Karpas-422 (cell line): ENCODE measurements around the gene ENTHD1. TPM values are rescaled to one million over a fixed set of nuclear protein-coding genes. Genes with fewer than 3 reads are reported as not detected.
"Not testable (repeated sequence)": the region's sequence is repeated elsewhere in the genome, so short reads cannot be mapped to it uniquely, and the experiment has no call there.

Experiments used
- DNase-seq: peaks from one replicate; pipeline ENCODE4 v3.0.0-alpha.2; 2015
- H2AFZ ChIP-seq: fragments of 200-600 bp; sonication (generic); 2 replicates; pipeline ENCODE4 v1.6.1; 2014; ENCODE audit warnings: antibody characterized with exemption, low read length, mixed read lengths
- H3K27ac ChIP-seq: fragments of 200-600 bp; sonication (generic); 2 replicates; pipeline ENCODE4 v1.5.1; 2014; ENCODE audit warnings: mild to moderate bottlenecking, low read length, moderate library complexity
- H3K27me3 ChIP-seq: fragments of 200-600 bp; sonication (generic); 2 replicates; pipeline ENCODE4 v1.6.1; 2014; ENCODE audit warnings: low read length, mixed read lengths
- H3K36me3 ChIP-seq: fragments of 200-600 bp; sonication (generic); 2 replicates; pipeline ENCODE4 v1.6.1; 2014; ENCODE audit warnings: low read length, mixed read lengths; ENCODE audit not compliant: insufficient read depth
- H3K4me1 ChIP-seq: fragments of 200-600 bp; sonication (generic); 2 replicates; pipeline ENCODE4 v1.6.1; 2014; ENCODE audit warnings: mild to moderate bottlenecking, low read length, mixed read lengths
- H3K4me2 ChIP-seq: fragments of 200-600 bp; sonication (generic); 2 replicates; pipeline ENCODE4 v1.6.1; 2014; ENCODE audit warnings: low read length, low read depth, mild to moderate bottlenecking; ENCODE audit not compliant: poor library complexity, severe bottlenecking
- H3K4me3 ChIP-seq: fragments of 200-600 bp; sonication (generic); 2 replicates; pipeline ENCODE4 v1.5.1; 2014; ENCODE audit warnings: mild to moderate bottlenecking, antibody characterized with exemption, low read length, mixed read lengths
- H3K79me2 ChIP-seq: fragments of 200-600 bp; sonication (generic); 2 replicates; pipeline ENCODE4 v1.6.1; 2014; ENCODE audit warnings: mild to moderate bottlenecking, low read length, mixed read lengths
- H3K9ac ChIP-seq: fragments of 200-600 bp; sonication (generic); 2 replicates; pipeline ENCODE4 v1.6.0; 2014; ENCODE audit warnings: low read length
- H3K9me2 ChIP-seq: fragments of 200-600 bp; sonication (generic), shearing (Covaris generic); replicated peaks from 2 replicates; pipeline ENCODE4 v1.6.0; 2014; ENCODE audit warnings: mild to moderate bottlenecking, low read length, moderate library complexity; ENCODE audit not compliant: insufficient read depth
- H3K9me3 ChIP-seq: fragments of 300-700, 200-600 bp; sonication (generic); 2 replicates; pipeline ENCODE4 v1.6.1; 2014; ENCODE audit warnings: low read length, mixed read lengths
- H4K20me1 ChIP-seq: fragments of 200-600 bp; sonication (generic); 2 replicates; pipeline ENCODE4 v1.6.1; 2014; ENCODE audit warnings: mild to moderate bottlenecking, antibody characterized with exemption, low read length, low read depth; ENCODE audit not compliant: insufficient read depth
- total RNA-seq: library from RNA; depleted of rRNA; stranded (reverse); fragments of >200 nt; shearing (Covaris generic); gene quantifications from 2 replicates; pipeline ENCODE4 v1.2.3, GENCODE V29; 2014; ENCODE audit warnings: low replicate concordance

The ENTHD1 gene
- total RNA-seq, 1 experiment from 2014 or later, result not detected

DNA sequence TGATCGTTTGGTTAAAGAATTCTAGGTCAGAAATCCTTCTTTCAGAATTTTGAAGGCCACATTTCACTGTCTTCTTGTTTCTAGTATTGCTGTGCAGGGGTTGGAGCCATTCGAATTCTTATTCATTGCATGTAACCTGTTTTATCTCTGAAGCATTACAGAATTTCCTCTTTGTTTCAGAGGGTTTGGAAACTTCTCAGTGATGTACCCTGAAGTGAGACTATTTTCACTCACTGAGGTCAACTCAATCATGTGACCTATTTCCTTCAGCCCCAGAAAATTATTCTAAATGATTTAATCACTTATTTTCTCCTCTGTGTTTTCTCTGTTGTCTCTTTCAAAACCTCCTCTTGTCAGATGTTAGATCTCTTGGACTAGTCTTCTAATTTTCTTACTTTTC, 147.8 kb downstream of the ENTHD1 start:
- Histone ChIP-seq H3K27ac (no peak overlapping the region), H4K20me1 (no peaks in the 10 kb centered on the region), H2AFZ (no peak overlapping the region)

DNA sequence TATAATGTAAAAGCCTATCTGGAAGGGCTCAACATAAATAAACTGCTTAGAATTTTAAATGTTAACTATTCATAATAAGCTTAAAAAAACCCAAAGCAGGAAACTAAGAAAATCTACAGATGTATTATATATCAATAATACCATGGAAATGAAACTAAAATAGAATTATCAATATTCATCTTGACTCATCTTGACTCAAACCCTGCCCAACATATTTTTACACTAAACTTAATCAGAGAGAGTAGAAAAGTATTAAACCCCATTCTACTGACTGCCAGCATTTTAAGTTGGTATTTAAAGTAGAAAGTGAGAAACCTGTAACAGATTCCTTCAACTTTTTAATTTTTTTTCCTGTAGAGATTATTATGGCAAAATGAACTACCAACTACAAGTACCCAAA, 149.2 kb downstream of the ENTHD1 start:
- H3K4me2 ChIP-seq, result no peak overlapping the region
- H4K20me1 ChIP-seq, result no peaks in the 10 kb centered on the region
- H3K4me3 ChIP-seq, result no peak overlapping the region
- H2AFZ ChIP-seq, result no peak overlapping the region
- no peaks in the 10 kb centered on the region for H3K9me3 ChIP-seq
- no peaks in the 10 kb centered on the region; the same call in 1 of the 2 replicates for H3K27me3 ChIP-seq
- no peaks in the 10 kb centered on the region for H3K36me3 ChIP-seq
- no peaks in the 10 kb centered on the region for H3K79me2 ChIP-seq
- H3K4me1 ChIP-seq, result no peaks in the 10 kb centered on the region
- H3K27ac ChIP-seq, result no peak overlapping the region
- H3K9ac ChIP-seq, result no peak overlapping the region
- no peak for DNase-seq
- no peaks in the 10 kb centered on the region for H3K9me2 ChIP-seq

More for the DNA sequence above, 147.8 kb downstream of the ENTHD1 start:
- Histone ChIP-seq H3K9me3 (no peaks in the 10 kb centered on the region), H3K36me3 (no peaks in the 10 kb centered on the region), H3K4me1 (peaks cover 1% of the 10 kb centered on the region; the same call in 1 of the 2 replicates), H3K27me3 (no peaks in the 10 kb centered on the region; the same call in 1 of the 2 replicates), H3K4me3 (no peak overlapping the region), H3K9me2 (no peaks in the 10 kb centered on the region), H3K4me2 (no peak overlapping the region), H3K79me2 (no peaks in the 10 kb centered on the region), H3K9ac (no peak overlapping the region)
- no peak for DNase-seq

DNA sequence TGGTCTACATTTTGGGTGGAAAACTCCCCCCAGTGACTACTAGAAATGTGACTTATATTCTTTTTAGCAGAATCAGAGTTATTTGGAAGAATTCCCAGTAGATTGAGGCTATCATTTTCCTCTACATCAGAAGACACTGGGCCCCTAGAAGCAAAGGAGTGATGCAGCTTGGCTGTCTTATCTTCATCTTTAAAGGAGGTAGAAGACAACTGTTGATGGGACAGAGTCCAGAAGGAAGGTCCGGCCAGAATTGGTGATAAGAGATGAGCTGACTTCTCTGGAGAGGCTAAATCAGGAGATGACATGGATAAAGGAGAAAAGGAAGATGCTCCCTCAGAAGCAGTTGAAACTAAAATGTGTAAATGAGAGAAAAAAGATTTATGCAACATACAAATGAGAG, 149.6 kb downstream of the ENTHD1 start:
- Histone ChIP-seq H3K27ac (no peak overlapping the region), H3K4me2 (no peak overlapping the region), H3K4me3 (no peak overlapping the region), H4K20me1 (no peaks in the 10 kb centered on the region), H3K4me1 (no peaks in the 10 kb centered on the region), H3K9me3 (no peaks in the 10 kb centered on the region), H3K27me3 (no peaks in the 10 kb centered on the region; the same call in 1 of the 2 replicates), H2AFZ (no peak overlapping the region), H3K79me2 (no peaks in the 10 kb centered on the region), H3K9me2 (no peaks in the 10 kb centered on the region), H3K36me3 (no peaks in the 10 kb centered on the region), H3K9ac (no peak overlapping the region)
- DNase-seq, result no peak

DNA sequence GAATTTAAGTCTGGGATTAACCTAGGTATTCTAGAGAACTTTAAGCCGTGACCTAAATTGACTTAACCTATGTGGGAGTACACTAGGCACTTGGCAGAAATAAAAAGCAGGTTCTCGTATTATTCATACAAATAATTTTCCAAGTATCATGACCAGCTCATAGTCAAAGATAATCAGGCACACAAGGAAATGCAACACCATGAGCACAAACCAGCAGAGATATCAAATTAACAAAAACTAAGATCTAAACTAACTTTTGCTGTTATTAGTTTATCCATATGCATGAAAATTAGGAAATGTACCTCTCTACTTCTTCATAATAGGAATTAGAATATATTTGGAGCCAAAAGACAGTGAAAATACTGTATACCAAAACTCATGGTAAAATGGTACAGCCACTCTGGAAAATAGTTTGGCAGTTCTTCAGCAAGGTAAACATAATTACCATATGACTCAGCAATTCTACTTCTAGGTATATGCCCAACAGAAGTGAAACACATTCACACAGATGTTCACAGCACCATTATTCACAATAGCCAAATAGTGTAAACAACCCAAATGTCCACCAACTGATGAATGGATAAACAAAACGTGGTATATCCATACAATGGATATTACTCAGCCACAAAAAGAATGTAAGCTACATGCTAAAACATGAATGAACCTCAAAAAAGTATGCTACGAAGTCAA, 154.1 kb downstream of the ENTHD1 start:
- Histone ChIP-seq H3K27me3 (no peaks in the 10 kb centered on the region; the same call in 1 of the 2 replicates), H3K9ac (no peak overlapping the region), H2AFZ (no peak overlapping the region), H4K20me1 (no peaks in the 10 kb centered on the region), H3K79me2 (no peaks in the 10 kb centered on the region), H3K9me3 (no peaks in the 10 kb centered on the region), H3K4me3 (no peak overlapping the region), H3K4me1 (no peaks in the 10 kb centered on the region), H3K27ac (no peak overlapping the region), H3K36me3 (no peaks in the 10 kb centered on the region), H3K4me2 (no peak overlapping the region), H3K9me2 (no peaks in the 10 kb centered on the region)
- no peak for DNase-seq

DNA sequence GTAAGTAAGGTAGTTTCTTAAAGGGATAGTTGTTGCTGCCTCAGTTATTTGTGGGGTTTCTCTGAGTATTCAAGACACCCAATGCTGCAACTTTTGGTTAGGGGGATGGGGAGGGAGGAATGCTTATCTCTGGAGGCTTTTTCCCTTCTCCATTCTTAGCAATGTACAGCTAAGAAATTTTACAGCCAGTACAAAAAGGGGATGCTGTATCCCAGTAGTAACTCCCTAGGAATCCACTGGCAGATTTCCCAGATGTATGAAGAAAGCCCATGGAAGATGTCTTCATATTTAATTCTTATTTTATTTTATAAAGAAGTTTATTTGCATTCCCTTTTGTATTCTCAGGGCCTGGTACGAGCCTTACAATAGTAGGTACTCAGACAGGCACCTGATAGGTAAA, 154.8 kb downstream of the ENTHD1 start:
- H3K79me2 ChIP-seq, result no peaks in the 10 kb centered on the region
- H3K4me2 ChIP-seq, result no peak overlapping the region
- H3K27ac ChIP-seq, result no peak overlapping the region
- H4K20me1 ChIP-seq, result no peaks in the 10 kb centered on the region
- H3K9ac ChIP-seq, result no peak overlapping the region
- H3K36me3 ChIP-seq, result no peaks in the 10 kb centered on the region
- H3K27me3 ChIP-seq, result no peaks in the 10 kb centered on the region; the same call in 1 of the 2 replicates
- no peaks in the 10 kb centered on the region for H3K4me1 ChIP-seq
- no peak for DNase-seq
- H2AFZ ChIP-seq, result no peak overlapping the region
- H3K9me2 ChIP-seq, result no peaks in the 10 kb centered on the region
- H3K4me3 ChIP-seq, result no peak overlapping the region
- H3K9me3 ChIP-seq, result no peaks in the 10 kb centered on the region

DNA sequence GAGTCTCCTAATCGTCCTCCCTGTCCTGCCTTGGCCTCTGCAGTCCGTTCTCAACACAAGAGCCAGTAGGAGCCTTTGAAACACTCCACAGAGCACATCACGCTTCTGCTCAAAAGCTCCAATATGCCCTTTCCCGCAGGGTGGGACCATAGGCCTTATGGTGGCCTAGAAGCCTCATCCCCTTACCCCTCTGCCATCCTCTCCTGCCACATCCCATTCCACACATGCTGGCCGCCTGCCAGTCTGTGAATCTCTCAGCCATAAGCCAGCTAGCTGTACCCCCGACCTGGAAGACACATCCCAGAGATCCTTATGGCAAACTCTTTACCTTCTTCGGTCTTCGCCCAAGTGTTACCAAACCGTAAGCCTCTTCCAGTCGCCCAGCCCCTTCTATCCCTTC, 157.8 kb downstream of the ENTHD1 start:
- no peaks in the 10 kb centered on the region for H4K20me1 ChIP-seq
- H3K27ac ChIP-seq, result no peak overlapping the region
- H2AFZ ChIP-seq, result no peak overlapping the region
- no peaks in the 10 kb centered on the region for H3K9me2 ChIP-seq
- H3K4me2 ChIP-seq, result no peak overlapping the region
- H3K4me1 ChIP-seq, result no peaks in the 10 kb centered on the region
- H3K27me3 ChIP-seq, result no peaks in the 10 kb centered on the region
- H3K9ac ChIP-seq, result no peak overlapping the region
- no peak for DNase-seq
- H3K9me3 ChIP-seq, result no peaks in the 10 kb centered on the region
- no peak overlapping the region for H3K4me3 ChIP-seq
- no peaks in the 10 kb centered on the region for H3K36me3 ChIP-seq
- H3K79me2 ChIP-seq, result no peaks in the 10 kb centered on the region

DNA sequence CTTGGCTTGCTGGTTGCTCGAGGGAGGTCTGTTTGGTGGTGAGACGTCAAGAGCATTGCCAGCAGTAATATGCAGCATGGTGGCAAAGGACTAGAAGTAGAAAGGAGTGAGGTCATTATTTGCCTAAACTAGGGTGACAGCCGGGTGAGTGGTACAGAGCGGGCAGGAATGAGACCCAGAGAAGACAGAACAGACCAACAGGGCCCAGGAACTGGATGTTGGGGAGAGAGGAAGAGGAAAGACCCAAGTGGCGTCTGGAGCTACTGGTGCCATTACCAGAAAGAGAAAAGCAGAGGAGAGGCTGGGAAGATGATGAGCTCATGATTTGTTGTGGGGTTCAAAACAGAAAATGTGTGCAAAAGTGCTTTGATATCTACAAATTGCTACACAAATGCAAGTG, 158.7 kb downstream of the ENTHD1 start:
- no peaks in the 10 kb centered on the region for H4K20me1 ChIP-seq
- no peaks in the 10 kb centered on the region for H3K4me1 ChIP-seq
- no peak for DNase-seq

DNA sequence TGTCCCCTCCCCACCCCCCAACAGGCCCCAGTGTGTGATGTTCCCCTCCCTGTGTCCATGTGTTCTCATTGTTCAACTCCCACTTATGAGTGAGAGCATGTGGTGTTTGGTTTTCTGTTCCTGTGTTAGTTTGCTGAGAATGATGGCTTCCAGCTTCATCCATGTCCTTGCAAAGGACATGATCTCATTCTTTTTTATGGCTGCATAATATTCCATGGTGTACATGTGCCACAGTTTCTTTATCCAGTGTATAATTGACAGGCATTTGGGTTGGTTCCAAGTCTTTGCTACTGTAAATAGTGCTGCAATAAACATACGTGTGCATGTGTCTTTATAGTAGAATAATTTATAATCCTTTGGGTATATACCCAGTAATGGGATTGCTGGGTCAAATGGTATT, 159.5 kb downstream of the ENTHD1 start:
- not testable (repeated sequence) for H3K4me1 ChIP-seq, H3K9me2 ChIP-seq, H3K4me3 ChIP-seq, H3K9me3 ChIP-seq, H3K9ac ChIP-seq, H3K36me3 ChIP-seq, H3K4me2 ChIP-seq, DNase-seq, H4K20me1 ChIP-seq, H2AFZ ChIP-seq, H3K79me2 ChIP-seq, H3K27ac ChIP-seq, H3K27me3 ChIP-seq

More for the DNA sequence above, 158.7 kb downstream of the ENTHD1 start:
- no peak overlapping the region for H3K27ac ChIP-seq
- no peaks in the 10 kb centered on the region for H3K79me2 ChIP-seq
- H3K9me3 ChIP-seq, result no peaks in the 10 kb centered on the region
- no peak overlapping the region for H3K4me3 ChIP-seq
- no peak overlapping the region for H2AFZ ChIP-seq
- no peak overlapping the region for H3K4me2 ChIP-seq
- H3K9ac ChIP-seq, result no peak overlapping the region
- no peaks in the 10 kb centered on the region for H3K27me3 ChIP-seq
- no peaks in the 10 kb centered on the region for H3K9me2 ChIP-seq
- H3K36me3 ChIP-seq, result no peaks in the 10 kb centered on the region
